Liver (tissue), 9 donors: ENCODE data around the gene LDLRAD4. TPM values are rescaled to one million over a fixed set of nuclear protein-coding genes. Genes with fewer than 3 reads are reported as not detected.

Experiments used
- DNase-seq: peaks from one replicate; pipeline ENCODE4 v3.0.0-alpha.2; 2017; ENCODE audit warnings: low spot score
- H3K27ac ChIP-seq, 2 donors: one replicate each; pipeline ENCODE4 v1.7.0; 2013; ENCODE audit warnings: inconsistent platforms in 2 of 2, low read length in 2 of 2, control low read depth in 1 of 2, low read depth in 1 of 2, mild to moderate bottlenecking in 1 of 2
- H3K27me3 ChIP-seq, 4 donors: one replicate each; pipeline versions ENCODE4 v1.6.1 to v1.7.0; 2013; ENCODE audit warnings: low read length in 3 of 4, inconsistent platforms in 1 of 4, mild to moderate bottlenecking in 1 of 4, moderate library complexity in 1 of 4; ENCODE audit not compliant: control insufficient read depth in 4 of 4, insufficient read depth in 4 of 4
- H3K36me3 ChIP-seq, 4 donors: one replicate each; pipeline versions ENCODE4 v1.6.1 to v1.7.0; 2013; ENCODE audit warnings: low read length in 3 of 4, mild to moderate bottlenecking in 3 of 4, low read depth in 1 of 4, moderate library complexity in 1 of 4; ENCODE audit not compliant: control insufficient read depth in 4 of 4, insufficient read depth in 3 of 4
- H3K4me1 ChIP-seq, 4 donors: one replicate each; pipeline versions ENCODE4 v1.6.1 to v1.7.0; 2013; ENCODE audit warnings: low read length in 3 of 4, mild to moderate bottlenecking in 3 of 4, moderate library complexity in 1 of 4; ENCODE audit not compliant: control insufficient read depth in 4 of 4, insufficient read depth in 4 of 4
- H3K4me3 ChIP-seq, 3 donors: one replicate each; pipeline versions ENCODE4 v1.6.1 to v1.7.0; 2013; ENCODE audit warnings: low read length in 3 of 3, control low read depth in 1 of 3, low read depth in 1 of 3, mild to moderate bottlenecking in 1 of 3
- H3K9ac ChIP-seq, 2 donors: one replicate each; pipeline ENCODE4 v1.7.0; 2013; ENCODE audit warnings: low read length in 2 of 2, mild to moderate bottlenecking in 2 of 2, moderate library complexity in 2 of 2, control low read depth in 1 of 2, low read depth in 1 of 2
- H3K9me3 ChIP-seq, 4 donors: one replicate each; pipeline versions ENCODE4 v1.6.1 to v1.7.0; 2013; ENCODE audit warnings: low read length in 3 of 4; ENCODE audit not compliant: control insufficient read depth in 4 of 4
- ATF3 ChIP-seq: IDR thresholded peaks from 2 replicates; pipeline ENCODE4 v1.6.1; 2016; ENCODE audit warnings: antibody characterized with exemption
- CTCF ChIP-seq: fragments of 150-350 bp; IDR thresholded peaks from 2 replicates; pipeline ENCODE4 v1.5.1; 2017; ENCODE audit warnings: improper control_type of control experiment, low read depth, low read length; ENCODE audit not compliant: missing input control
- EGR1 ChIP-seq, 2 donors: IDR thresholded peaks; 2 replicates each; pipeline ENCODE4 v1.6.1; 2016 to 2018; ENCODE audit warnings: antibody characterized with exemption in 2 of 2, low read depth in 2 of 2
- FOXA1 ChIP-seq: IDR thresholded peaks from 2 replicates; pipeline ENCODE4 v1.6.1; 2016; ENCODE audit warnings: antibody characterized with exemption
- FOXA2 ChIP-seq: IDR thresholded peaks from 2 replicates; pipeline ENCODE4 v1.6.1; 2016; ENCODE audit warnings: antibody characterized with exemption
- GABPA ChIP-seq, 2 donors: IDR thresholded peaks in 1 of 2; conservative IDR thresholded peaks in 1 of 2; 2 replicates each; pipeline ENCODE4 v1.6.1; 2016; ENCODE audit warnings: antibody characterized with exemption in 2 of 2, mild to moderate bottlenecking in 1 of 2, moderate library complexity in 1 of 2
- HNF4A ChIP-seq, 2 donors: conservative IDR thresholded peaks; 2 replicates each; pipeline ENCODE4 v1.6.1; 2016; ENCODE audit warnings: antibody characterized with exemption in 2 of 2, mild to moderate bottlenecking in 2 of 2
- HNF4G ChIP-seq: IDR thresholded peaks from 2 replicates; pipeline ENCODE4 v1.6.1; 2016; ENCODE audit warnings: antibody characterized with exemption
- JUND ChIP-seq, 2 donors: IDR thresholded peaks; 2 replicates each; pipeline ENCODE4 v1.6.1; 2016; ENCODE audit warnings: antibody characterized with exemption in 2 of 2
- MAX ChIP-seq: IDR thresholded peaks from 2 replicates; pipeline ENCODE4 v1.6.1; 2016; ENCODE audit warnings: antibody characterized with exemption
- NR2F2 ChIP-seq: IDR thresholded peaks from 2 replicates; pipeline ENCODE4 v1.6.1; 2016; ENCODE audit warnings: antibody characterized with exemption
- RAD21 ChIP-seq, 2 donors: IDR thresholded peaks; 2 replicates each; pipeline ENCODE4 v1.6.1; 2016; ENCODE audit warnings: antibody characterized with exemption in 2 of 2, mild to moderate bottlenecking in 2 of 2
- REST ChIP-seq: IDR thresholded peaks from 2 replicates; pipeline ENCODE4 v1.6.1; 2016; ENCODE audit warnings: antibody characterized with exemption, mild to moderate bottlenecking
- RXRA ChIP-seq, 2 donors: IDR thresholded peaks; 2 replicates each; pipeline ENCODE4 v1.6.1; 2017 to 2018; ENCODE audit warnings: antibody characterized with exemption in 2 of 2, mild to moderate bottlenecking in 1 of 2
- SP1 ChIP-seq: IDR thresholded peaks from 2 replicates; pipeline ENCODE4 v1.6.1; 2018; ENCODE audit warnings: antibody characterized with exemption, mild to moderate bottlenecking
- TAF1 ChIP-seq: conservative IDR thresholded peaks from 2 replicates; pipeline ENCODE4 v1.6.1; 2016; ENCODE audit warnings: antibody characterized with exemption, mild to moderate bottlenecking
- YY1 ChIP-seq: IDR thresholded peaks from 2 replicates; pipeline ENCODE4 v1.6.1; 2016; ENCODE audit warnings: antibody characterized with exemption, mild to moderate bottlenecking
- ZBTB33 ChIP-seq: IDR thresholded peaks from 2 replicates; pipeline ENCODE4 v1.6.1; 2016; ENCODE audit warnings: antibody characterized with exemption
- WGBS: extraction: QIAGEN DNeasy Blood & Tissue Kit; methylation state at CpG from one replicate; pipeline ENCODE4 v1.1.7; 2013; 5-methylcytosine and 5-hydroxymethylcytosine counted together
- polyA plus RNA-seq, 2 donors: library from polyadenylated mRNA; stranded (reverse) in 1 of 2; unstranded in 1 of 2; fragments of 200-250 nt in 1 of 2; fragments of >200 nt in 1 of 2; fragmentation: Nextera tagmentation in 1 of 2; extraction: Ambion mirVana in 1 of 2; gene quantifications; one replicate each; pipeline versions ENCODE4 v1.2.1 to v1.2.3, GENCODE V29; 2013 to 2015
- total RNA-seq, 2 donors: library from RNA; depleted of rRNA; stranded (reverse); fragments of >200 nt; gene quantifications; one replicate each; pipeline ENCODE4 v1.2.3, GENCODE V29; 2014
- donor health status: healthy.
- donor health status: healthy.
- donor health status: healthy.
- donor health status: healthy.
- donor health status: healthy.

Gene LDLRAD4
- total and polyA plus RNA-seq, 4 donors: 4.8 to 41.7 (median 12.7) TPM

GRCh38 chr18:13622751-13623150, 404.2 kb downstream of the LDLRAD4 start:
- no peaks in the 10 kb centered on the region for H3K4me1 ChIP-seq

GRCh38 chr18:13623348-13623747, 404.8 kb downstream of the LDLRAD4 start:
- no peak for DNase-seq
- Histone ChIP-seq H3K4me3 (no peak overlapping the region), H3K4me1 (no peaks in the 10 kb centered on the region), H3K36me3 (peaks cover 4 to 18% (median 7%) of the 10 kb centered on the region in 4 donors), H3K27me3 (no peaks in the 10 kb centered on the region), H3K9me3 (no peaks in the 10 kb centered on the region), H3K9ac (no peak overlapping the region), H3K27ac (no peak overlapping the region)
- TF ChIP-seq JUND (IDR thresholded peaks at IDR 0.05) (no peak), RAD21 (IDR thresholded peaks at IDR 0.05) (no peak), SP1 (no peak), MAX (no peak), ATF3 (no peak), EGR1 (IDR thresholded peaks at IDR 0.05; ENCODE audit: low read depth in 2 of 2) (no peak), CTCF (no peak), GABPA (IDR thresholded peaks at IDR 0.05 in 1 of 2, conservative IDR thresholded peaks at IDR 0.05 in 1 of 2) (no peak), TAF1 (no peak), ZBTB33 (no peak), YY1 (no peak), NR2F2 (no peak), REST (no peak), FOXA2 (no peak), RXRA (IDR thresholded peaks at IDR 0.05) (no peak), HNF4A (conservative IDR thresholded peaks at IDR 0.05) (no peak), FOXA1 (no peak), HNF4G (no peak)
- WGBS: 80% methylated on average over 10 of the region's 10 CpGs

More at GRCh38 chr18:13622751-13623150, 404.2 kb downstream of the LDLRAD4 start:
- H3K27me3 ChIP-seq: no peaks in the 10 kb centered on the region
- WGBS: 96% methylated on average over 8 of the region's 8 CpGs
- no peak overlapping the region for H3K27ac ChIP-seq
- H3K9me3 ChIP-seq: no peaks in the 10 kb centered on the region
- peaks cover 4 to 18% (median 7%) of the 10 kb centered on the region in 4 donors for H3K36me3 ChIP-seq
- H3K4me3 ChIP-seq: no peak overlapping the region
- no peak overlapping the region for H3K9ac ChIP-seq
- DNase-seq: no peak
- no peak for TF ChIP-seq YY1
